GM12874 (cell line): Measurements from ENCODE around the gene TNS4.

ENCODE experiments used
- TF ChIP-seq, protein P1 (sequence below): IDR thresholded peaks from 2 replicates; pipeline ENCODE4 v1.5.1; 2011; ENCODE audit warnings: low read depth, mild to moderate bottlenecking, control low read depth, low read length, moderate library complexity; ENCODE audit not compliant: insufficient read depth

The TNS4 gene

DNA sequence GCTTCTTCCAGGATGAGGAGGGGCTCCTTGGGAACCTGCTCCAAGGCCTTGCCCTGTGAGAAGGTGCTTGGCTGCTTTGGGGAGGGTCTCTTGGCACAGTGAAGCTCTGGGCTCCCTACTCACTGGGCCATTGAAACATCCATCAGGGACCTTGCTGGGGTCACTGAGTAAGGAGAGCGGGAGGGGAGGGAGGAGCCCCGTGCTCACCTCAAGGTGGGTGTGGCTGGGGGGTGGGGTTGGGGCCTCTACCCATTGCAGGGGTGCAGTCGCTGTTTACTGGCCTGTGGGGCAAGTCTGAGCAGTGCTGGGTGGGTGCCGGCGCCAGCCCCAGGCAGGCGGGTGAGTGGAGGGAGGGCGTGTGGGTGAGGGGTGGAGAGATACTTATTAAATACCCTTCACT, 9.9 kb downstream of the TNS4 start:
- TF ChIP-seq, protein P1, sequence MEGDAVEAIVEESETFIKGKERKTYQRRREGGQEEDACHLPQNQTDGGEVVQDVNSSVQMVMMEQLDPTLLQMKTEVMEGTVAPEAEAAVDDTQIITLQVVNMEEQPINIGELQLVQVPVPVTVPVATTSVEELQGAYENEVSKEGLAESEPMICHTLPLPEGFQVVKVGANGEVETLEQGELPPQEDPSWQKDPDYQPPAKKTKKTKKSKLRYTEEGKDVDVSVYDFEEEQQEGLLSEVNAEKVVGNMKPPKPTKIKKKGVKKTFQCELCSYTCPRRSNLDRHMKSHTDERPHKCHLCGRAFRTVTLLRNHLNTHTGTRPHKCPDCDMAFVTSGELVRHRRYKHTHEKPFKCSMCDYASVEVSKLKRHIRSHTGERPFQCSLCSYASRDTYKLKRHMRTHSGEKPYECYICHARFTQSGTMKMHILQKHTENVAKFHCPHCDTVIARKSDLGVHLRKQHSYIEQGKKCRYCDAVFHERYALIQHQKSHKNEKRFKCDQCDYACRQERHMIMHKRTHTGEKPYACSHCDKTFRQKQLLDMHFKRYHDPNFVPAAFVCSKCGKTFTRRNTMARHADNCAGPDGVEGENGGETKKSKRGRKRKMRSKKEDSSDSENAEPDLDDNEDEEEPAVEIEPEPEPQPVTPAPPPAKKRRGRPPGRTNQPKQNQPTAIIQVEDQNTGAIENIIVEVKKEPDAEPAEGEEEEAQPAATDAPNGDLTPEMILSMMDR = no peak

DNA sequence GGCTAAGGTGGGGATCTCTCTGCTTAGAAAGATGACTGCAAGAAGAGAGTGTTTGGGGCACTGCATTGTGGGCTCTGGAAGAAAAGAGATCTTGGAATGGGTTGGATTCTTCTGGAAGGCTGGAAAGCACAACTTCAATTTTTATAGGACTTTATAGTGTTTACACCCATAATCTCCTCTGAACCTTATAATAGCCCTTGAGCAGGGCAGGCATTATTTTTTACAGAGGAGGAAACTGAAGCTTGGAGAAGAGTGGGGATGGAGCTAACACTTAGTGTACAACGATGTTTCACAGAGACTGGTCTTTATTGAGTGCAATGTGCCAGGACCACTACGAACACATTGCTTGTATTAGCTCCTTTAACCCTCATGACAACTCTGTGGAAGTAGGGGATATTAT, 10.4 kb downstream of the TNS4 start:
- TF ChIP-seq, protein P1 = no peak

GRCh38 chr17:40490289-40490853, 11.1 kb downstream of the TNS4 start:
- TF ChIP-seq, protein P1 = no peak

DNA sequence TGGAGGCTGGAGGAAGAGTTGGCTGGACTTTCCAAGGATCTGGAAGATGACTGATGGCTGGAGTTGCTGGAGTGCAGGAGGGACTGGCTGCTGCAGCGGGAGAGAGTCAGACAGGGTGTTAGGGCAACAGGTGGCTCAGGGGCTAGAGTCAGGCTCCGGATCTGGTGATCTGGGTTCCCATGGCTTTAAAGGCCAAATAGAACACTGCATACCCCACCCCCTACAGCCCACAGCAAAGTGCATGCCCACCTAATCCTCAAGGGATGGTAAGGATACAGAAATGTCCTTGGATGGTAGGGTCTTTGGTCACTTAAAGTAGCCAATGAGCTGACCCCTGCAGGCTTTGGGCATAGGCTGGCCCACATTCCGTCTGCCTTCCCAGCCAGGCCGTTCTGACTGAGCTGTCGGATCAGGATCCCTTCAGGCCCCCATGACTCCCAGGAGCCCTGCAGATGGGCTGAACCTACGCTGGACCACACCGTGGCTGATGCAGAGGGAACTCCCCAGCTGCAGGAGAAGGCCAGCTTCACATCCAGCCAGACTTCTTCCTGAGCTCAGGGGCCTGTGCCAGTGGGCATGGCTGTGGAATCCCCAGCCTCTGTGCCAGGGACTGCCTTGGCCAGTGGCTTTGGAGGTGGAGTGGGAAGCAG, 13.9 kb downstream of the TNS4 start:
- TF ChIP-seq, protein P1 = no peak

- TF ChIP-seq, protein P1 = no peak
Observed at GRCh38 chr17:40486522-40487370, 14.7 kb downstream of the TNS4 start.

- TF ChIP-seq, protein P1 = no peak
Observed at GRCh38 chr17:40485851-40486521, 15.4 kb downstream of the TNS4 start.

GRCh38 chr17:40484973-40485530, 16.4 kb downstream of the TNS4 start:
- TF ChIP-seq, protein P1 = no peak
